HG03139 (cell line): Measurements from ENCODE around the gene CEP192.
"Not testable (repeated sequence)": the region's sequence is repeated elsewhere in the genome, so short reads cannot be mapped to it uniquely, and the experiment has no call there.

Source experiments
- ATAC-seq: cut with Tn5 transposase; IDR thresholded peaks from one replicate; pipeline ENCODE4 v1.9.1; 2021; ENCODE audit not compliant: unreplicated experiment

CEP192 gene

DNA sequence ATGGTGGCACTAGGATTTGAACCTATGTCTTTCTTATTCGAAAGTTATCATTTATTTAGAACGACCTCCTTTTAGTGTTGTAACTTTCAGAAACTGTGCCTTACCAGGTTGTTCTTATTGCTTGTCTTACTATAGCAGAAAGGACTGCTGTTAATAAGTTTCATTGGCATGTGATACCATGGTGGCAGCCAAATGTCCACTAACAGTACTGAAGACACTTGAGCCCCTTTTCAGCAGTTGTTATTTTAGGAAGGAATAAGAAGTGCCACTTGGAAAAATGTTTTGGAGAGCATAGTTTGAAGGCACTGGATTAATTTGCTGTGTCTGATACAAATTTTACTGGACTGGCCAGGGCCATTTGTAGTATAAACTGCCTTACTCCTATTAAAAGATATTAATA lies 37.7 kb downstream of the CEP192 start:
- ATAC-seq = no peak

DNA sequence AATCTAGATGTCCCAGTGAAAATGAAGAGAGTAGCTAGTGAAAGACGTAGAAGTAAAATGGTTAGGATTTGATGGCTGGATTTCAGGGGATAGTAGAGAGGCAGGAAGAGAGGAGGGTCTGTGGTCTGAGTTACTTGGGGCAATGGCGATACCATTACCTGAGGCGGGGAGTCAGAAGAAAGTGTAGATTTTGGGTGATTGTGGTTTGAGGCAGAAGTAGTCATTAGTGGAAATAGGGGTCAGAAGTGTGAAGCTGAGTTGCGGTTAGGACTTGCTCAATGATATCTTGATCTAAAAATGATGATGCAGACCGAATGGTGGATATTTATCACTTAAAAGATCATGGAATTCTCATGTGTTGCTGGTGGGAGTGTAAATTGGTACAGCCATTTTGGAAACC lies 41.0 kb downstream of the CEP192 start:
- no peak for ATAC-seq

DNA sequence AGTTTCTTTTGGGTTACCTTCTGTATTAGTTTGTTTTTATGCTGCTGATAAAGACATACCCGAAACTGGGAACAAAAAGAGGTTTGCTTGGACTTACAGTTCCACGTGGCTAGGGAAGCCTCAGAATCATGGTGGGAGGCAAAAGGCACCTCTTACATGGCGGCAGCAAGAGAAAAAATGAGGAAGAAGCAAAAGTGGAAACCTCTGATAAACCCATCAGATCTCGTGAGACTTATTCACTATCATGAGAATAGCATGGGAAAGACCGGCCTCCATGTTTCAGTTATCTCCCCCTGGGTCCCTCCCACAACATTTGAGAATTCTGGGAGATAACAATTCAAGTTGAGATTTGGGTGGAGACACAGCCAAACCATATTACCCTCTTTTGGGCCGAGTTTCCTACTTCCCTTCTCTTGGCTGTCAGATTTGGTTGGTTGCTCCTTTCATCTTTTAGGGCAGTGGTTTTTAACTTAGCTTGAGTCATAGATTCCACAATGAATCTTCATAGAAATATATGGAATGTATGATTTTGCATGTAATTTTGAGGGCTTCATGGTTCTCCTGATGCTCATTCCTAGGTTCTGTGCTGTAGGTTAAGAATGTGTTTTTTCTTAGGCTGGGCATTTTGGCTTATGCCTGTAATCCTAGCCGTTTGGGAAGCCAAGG lies 44.2 kb downstream of the CEP192 start:
- ATAC-seq = no peak

DNA sequence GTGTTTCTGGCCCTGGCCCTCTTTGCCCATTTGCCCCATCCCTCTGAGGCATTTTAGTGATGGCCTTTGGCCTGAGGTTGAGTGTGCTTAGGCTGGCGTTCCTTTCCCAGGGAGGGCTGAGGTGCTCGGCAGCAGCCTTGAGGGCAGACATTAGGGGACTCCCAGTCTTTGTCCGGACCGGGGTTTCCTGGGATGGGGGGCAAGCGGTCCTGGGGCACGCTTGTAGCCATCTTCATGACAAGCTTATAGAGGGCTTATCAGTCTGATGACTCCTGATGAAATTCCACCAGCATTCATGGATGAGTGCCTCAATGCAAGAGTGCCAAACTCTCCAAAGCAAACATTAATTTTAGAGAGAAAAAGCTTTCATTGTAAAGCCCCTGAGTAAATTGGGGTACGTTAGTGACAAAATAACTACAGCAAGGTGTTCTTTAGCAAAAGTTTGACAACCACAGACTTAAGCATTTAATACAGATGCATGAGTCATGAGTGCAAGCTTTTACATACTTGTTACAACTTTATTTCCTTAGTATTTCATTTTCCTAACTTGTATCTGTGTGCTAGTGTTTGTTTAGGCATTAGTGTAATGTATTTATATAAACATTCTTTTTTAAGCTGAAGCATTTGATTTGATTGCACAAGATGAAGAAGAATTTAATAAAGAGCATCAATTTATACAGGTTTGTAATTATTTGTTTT lies 45.6 kb downstream of the CEP192 start:
- ATAC-seq = no peak

DNA sequence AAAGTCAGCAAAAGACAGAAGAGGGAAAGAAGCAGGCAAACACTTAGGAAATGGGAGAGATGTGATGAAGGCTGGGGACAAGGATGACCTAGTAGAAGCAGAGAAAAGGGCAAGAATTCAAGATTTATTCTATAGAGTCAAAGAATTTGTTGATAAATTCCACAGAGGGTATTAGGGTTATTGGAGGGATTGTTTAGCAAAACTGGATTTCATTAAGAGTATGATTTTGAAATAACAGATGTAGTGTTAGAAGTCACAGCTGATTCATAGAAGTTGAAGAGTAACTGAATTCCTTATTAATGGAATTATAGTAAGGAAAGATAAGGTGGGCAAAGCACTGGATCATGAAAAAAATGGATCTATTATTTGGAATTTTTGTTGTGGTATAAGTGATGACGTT lies 48.6 kb downstream of the CEP192 start:
- ATAC-seq = no peak

DNA sequence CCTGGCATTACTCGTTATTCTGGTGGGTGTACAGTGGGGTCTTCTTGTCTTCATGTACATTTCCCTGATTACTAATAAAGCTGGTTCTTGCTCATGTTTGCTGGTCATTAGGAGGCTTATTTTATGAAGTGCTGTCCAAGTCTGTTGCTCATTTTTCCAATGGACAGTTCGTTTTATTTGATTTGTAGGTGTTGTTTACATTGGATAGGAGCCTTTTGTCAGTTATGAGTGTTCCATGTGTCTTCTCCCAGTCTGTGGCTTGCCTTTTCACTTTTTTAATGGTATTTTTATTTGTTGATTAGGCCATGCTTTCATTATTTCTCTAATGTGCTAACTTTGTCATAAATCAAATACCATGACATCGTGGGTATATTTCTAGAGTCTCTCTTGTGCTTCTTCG lies 51.9 kb downstream of the CEP192 start:
- no peak for ATAC-seq

DNA sequence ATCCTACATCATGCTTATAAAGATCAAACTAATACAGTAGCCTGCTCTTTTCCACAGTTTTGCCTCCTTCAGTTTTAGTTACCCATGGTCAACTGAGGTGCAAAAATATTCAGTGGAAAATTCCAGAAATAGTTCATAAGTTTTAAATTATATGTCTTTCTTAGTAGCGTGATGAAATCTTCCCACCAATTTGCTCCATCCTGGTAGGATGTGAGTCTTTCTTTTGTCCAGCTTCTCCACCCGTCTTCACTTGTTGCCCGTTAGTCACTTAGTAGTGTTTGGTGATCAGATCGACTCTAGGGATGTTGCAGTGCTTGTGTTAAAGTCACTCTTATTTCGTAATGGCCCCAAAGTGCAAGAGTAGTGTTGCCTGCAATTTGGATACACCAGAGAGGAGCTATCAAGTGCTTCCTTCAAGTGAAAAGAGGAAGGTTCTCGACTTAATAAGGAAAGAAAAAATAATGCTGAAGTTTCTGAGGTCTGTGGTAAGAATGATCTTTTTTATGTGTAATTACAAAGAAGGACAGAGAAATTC lies 57.0 kb downstream of the CEP192 start:
- no peak for ATAC-seq

DNA sequence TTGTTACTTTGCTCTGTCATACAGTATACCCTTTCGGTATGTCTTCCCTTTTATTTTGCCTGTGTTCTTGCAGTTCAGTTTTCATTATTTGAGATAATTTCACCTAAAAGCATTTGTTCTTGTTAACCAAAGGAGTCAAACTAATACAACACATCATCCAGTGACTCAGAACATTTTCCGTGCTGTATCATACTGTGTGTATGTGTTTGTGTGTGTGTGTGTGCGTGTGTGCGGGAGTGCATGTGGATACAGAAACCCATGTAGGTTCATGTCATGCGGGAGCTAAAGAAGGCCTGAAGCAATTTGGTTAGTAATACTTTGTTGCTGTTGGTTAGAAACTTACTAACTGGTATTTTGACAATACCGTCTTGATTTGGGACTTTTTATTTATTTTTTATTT lies 60.0 kb downstream of the CEP192 start:
- ATAC-seq = no peak

DNA sequence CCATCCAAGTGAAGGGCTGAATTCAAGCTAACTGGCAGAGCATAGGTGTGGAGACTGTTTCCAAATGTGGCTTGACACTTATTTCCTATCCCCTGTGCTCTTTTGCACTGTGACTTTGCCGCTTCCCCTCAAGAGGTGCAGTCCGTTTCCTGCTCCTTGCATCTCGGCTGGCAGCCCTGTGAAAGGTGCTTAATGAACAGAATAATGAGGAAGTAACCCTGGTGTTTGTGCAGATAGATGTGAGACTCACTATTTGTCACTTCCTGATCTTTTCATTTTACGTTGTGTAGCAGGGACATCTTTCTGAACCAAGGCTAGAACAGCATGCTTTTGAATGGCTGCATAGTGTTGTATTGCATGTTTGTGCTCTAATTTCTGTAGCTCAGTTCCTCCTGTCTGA lies 60.8 kb downstream of the CEP192 start:
- ATAC-seq = no peak

DNA sequence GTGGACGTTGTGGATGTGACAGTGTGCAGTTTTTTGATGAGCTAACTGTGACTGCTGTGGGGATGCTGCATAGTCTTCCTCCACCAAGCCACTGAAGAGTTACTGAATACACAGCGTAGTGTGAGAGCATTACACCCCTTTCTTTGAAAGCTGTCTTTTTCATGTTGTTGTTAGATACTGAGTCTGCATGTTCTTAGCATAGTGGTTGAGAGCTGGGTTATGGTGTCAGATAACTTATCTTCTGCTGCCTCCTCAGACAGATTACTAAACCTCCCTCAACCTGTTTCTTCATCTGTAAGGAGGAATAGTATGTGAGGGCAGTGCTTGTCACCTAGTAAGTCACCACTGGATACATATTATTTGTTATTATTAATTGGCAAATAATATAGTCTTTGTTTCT lies 63.2 kb downstream of the CEP192 start:
- ATAC-seq = no peak

DNA sequence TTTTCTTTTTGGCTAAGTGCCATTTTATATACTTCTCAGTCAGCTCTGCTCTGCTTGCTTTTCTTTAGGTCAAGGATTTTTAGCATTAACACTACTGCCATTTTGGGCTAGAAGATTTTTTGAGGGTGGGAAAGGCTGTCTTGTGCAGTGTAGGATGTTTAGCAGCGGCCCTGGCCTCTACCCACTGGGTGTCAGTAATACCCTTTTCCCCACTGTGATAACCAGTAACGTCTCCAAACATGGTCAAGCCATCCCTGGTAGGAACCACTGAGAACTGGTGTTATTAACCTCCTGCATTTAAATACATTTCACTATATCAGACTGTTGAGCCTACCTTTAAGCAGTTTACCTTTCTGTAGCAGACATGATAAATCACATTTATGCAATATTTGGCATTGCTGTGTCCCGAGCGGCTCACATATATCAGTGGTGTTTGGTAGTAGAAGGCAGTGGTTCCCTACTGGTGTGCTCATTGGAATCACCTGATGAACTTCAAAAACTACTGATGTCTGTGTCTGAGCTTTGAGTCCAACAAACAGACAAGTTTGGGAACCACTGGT lies 70.5 kb downstream of the CEP192 start:
- no peak for ATAC-seq

DNA sequence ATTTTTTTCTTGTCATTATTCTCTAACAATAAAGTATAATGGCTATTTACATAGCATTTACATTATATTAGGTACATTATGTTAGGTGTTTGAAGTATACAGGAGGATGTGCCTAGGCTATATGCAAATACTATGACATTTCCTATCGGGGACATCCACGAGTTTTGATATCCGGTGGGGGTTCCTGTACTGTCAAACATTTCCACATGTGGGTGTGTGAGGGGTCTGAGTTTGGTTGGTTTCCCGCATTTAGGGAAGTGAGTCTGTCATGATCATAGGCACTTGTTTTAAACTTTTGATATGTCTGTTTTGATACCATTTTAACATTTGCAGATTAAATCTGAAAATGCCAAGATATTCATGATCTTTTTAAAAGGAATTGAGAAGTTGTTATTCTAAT lies 76.0 kb downstream of the CEP192 start:
- ATAC-seq = no peak

DNA sequence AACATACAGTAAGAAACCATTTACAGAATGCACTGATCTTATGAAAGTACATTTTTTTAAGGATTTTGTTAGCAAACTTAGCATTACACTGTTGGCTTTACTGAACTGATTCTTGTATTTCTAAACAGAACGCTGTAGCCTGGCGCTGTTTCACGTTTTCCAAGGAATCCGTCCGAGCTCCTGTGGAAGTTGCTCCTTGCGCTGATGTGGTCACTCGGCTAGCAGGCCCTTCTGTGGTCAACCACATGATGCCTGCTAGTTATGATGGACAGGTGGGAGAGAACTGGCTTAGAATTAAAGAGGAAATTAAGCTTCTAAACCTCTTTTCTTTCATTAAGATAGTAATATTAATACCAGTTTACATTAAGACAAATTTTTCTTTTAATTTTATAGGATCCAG lies 76.8 kb downstream of the CEP192 start:
- ATAC-seq = no peak

DNA sequence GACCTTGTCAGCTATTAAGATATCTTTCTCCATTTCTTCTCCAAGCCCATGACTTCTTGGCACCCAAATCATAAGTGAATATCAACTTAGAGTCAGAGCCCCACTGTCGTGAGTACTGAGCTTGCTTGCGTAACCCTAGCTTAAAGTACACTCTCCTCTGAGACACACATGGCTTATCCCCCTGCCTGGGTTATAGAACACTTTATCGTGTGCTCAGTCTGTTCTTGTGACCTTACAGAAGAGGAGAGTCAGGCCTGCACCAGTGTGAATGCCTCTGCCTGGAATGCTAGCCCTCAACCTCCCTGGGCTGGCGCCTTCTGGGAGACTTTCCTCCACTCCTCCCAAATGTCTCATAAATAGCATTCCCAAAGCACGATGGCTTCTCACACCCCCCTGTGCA lies 79.3 kb downstream of the CEP192 start:
- ATAC-seq = no peak

DNA sequence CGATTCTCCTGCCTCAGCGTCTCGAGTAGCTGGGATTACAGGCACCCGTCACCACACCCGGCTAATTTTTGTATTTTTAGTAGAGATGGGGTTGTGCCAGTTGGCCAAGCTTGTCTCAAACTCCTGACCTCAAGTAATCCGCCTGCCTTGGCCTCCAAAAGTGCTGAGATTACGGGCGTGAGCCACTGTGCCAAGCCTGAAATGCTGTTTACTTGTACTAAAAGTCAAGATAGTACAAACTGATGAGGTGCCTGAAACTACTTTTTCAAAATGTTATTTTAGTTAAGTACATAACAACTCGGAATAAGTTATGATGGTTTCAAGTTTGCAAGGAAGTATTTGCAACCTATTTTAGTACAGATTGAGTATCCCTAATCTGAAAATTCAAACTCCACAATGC lies 85.7 kb downstream of the CEP192 start:
- ATAC-seq = no peak

DNA sequence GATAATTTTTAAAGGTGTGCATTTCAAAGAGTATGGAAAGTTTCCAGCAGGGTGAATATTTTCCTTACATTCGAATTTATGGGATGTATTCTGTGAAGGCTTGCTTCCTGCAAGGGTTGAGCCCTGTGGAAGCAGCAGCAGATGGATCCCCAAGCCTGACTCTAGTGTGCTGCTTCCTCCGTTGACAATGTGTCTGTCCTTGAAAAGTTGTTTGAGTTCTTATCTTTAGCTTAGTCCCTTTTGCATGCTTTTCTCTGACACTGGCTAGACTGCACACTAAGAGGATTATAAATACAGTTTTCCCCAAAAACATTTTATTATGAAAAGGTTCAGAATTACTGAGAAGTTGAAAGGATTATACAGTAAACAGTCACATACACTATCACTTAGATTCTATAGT lies 86.3 kb downstream of the CEP192 start:
- ATAC-seq = no peak

DNA sequence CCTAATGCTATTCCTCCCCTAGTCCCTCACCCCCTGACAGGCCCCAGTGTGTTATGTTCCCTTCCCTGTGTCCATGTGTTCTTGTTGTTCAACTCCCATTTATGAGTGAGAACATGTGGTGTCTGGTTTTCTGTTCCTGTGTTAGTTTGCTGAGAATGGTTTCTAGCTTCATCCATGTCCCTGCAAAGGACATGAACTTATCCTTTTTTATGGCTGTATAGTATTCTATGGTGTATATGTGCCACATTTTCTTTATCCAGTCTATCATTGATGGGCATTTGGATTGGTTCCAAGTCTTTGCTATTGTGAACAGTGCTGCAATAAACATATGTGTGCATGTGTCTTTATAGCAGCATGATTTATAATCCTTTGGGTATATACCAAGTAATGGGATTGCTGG lies 86.9 kb downstream of the CEP192 start:
- not testable (repeated sequence) for ATAC-seq

DNA sequence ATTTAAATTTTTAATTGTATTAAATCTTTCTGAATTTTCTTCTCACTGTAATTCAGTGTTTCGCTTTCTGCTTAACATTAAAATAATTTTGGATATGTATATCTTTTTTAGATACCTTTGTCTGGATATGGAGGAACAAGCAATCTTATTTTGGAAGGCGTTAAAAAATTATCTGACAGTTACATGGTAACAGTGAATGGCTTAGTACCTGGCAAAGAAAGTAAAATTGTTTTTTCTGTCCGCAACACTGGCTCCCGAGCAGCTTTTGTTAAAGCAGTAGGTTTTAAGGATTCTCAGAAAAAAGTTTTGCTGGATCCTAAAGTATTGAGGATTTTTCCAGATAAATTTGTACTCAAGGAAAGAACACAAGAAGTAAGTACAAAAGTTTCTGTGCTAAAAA lies 95.7 kb downstream of the CEP192 start:
- ATAC-seq = no peak

DNA sequence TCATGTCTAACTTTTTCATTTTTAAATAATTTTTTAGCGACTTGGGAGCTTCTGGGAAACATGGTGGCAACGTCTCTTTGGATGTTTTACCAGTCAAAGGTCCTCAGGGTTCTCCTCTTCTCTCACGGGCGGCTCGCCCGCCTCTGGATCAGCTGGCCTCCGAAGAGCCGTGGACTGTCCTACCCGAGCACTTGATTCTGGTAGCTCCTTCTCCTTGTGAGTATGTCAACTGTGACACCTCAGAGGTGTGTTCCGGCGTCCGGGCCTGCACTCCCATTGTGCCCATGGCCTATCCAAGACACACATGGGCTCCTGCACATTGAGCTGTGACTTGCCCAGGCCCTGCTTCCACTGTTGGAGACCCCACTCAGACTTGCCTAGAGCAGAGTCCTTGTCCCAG lies 104.3 kb downstream of the CEP192 start:
- no peak for ATAC-seq

DNA sequence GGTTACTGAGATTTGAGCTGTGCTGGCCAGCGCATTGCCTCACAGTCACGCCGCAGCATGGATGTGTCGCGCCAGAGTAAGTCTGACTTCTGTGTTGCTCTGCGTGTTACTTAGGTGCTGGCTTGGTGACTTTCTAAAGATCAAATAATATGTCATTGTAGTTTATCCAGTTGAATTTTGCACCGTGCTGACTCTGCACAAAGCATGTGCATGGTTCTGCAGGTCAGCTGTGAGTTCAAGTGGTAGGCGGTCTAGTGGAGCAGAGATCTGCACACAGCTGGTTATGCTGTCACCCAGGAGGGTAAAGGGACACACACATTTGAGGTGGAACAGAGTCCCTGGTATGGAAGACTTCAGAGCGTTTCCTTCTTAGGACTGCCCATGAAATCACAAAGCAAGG lies 105.1 kb downstream of the CEP192 start:
- no peak for ATAC-seq

DNA sequence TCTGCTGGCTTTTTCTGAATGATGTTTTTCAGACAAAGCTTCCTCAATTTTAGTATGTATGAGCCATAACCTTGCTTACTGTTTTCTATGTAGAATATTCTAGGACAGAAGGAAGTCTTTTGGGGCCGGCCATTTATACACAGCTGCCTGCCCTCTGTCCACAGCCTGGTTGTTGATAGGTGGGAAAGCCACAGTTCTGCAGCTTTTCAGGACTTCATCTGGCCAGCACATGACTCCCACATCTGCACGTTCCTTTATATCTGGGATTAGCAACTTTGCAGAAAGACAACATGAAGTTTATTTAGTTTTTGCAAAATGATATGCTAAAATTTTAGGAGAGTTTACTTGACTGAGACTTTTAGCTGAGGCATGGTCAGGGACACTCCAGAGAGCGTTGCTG lies 105.6 kb downstream of the CEP192 start:
- ATAC-seq = no peak

DNA sequence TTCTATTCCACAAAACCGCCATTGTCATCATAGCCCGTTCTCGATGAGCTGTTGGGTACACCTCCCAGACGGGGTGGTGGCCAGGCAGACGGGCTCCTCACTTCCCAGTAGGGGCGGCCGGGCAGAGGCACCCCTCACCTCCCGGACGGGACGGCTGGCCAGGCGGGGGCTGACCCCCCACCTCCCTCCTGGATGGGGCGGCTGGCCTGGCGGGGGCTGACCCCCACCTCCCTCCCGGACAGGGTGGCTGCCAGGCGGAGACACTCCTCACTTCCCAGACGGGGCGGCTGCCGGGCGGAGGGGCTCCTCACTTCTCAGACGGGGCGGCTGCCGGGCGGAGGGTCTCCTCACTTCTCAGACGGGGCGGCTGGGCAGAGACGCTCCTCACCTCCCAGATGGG lies 106.9 kb downstream of the CEP192 start:
- not testable (repeated sequence) for ATAC-seq
